ENCODE results near the gene MYCBPAP.

DNA sequence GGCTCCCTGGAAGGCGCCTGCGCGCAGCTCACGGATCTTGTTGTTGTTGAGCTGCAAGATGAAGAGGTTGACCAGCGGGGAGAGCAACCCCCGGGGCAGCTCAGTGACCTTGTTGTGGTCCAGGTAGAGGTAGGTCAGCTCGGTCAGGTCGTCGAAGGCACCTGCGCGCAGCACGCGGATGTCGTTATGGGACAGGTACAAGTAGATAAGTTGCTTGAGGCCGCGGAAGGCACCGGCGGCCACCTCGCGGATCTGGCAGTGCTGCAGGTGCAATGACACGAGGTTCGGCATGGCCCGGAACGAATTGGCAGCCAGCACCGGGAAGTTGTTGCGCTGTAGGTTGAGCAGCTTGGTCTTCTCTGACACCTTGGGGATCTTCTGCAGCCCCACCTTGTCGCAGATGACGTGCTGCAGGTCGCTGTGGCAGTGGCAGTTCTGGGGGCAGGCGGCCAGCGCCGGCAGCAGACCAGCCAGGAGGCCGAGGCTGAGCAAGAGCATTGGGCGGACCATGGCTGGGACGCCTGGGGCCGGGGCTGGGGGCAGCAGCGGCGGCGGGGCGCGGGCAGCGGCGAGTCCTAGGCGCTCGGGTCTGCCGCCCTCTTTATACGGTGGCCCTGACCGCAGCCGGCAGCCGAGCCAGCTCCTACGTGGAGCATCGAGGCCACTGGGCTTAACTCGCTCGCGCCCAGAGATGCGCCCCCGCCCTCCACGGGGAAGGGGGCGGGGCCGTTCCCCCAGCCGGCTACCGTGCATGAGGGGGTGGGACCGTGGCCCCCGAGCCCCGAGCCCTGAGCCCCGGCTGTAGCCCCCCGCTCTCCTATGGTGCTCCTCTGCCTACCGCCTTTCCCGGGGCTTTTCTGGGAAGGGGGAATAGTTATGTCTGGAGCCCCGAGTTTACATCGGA, 39.7 kb upstream of the MYCBPAP start, which contains the start of gene CHAD:
- TF ChIP-seq, protein P1, sequence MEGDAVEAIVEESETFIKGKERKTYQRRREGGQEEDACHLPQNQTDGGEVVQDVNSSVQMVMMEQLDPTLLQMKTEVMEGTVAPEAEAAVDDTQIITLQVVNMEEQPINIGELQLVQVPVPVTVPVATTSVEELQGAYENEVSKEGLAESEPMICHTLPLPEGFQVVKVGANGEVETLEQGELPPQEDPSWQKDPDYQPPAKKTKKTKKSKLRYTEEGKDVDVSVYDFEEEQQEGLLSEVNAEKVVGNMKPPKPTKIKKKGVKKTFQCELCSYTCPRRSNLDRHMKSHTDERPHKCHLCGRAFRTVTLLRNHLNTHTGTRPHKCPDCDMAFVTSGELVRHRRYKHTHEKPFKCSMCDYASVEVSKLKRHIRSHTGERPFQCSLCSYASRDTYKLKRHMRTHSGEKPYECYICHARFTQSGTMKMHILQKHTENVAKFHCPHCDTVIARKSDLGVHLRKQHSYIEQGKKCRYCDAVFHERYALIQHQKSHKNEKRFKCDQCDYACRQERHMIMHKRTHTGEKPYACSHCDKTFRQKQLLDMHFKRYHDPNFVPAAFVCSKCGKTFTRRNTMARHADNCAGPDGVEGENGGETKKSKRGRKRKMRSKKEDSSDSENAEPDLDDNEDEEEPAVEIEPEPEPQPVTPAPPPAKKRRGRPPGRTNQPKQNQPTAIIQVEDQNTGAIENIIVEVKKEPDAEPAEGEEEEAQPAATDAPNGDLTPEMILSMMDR (IDR thresholded peaks at IDR 0.05): no peak
- TF ChIP-seq POLR2A (IDR thresholded peaks at IDR 0.05): no peak

Data from thyroid gland (tissue), 4 donors.